IMR-90 (cell line): ENCODE data around the gene ATG7. TPM values are rescaled to one million over a fixed set of nuclear protein-coding genes. Genes with fewer than 3 reads are reported as not detected.
A peak's percentile ranks its signal among the peaks of the same experiment; 100 is the strongest.

Experiments
- ATAC-seq: fragments of 200-7000 bp; cut with Tn5 transposase; 2 replicates; pipeline ENCODE4 v1.9.1; 2020; ENCODE audit warnings: low read depth, mild to moderate bottlenecking, moderate library complexity
- BruUV-seq: library from RNA; stranded (reverse); fragments of 400-500 nt; replicated peaks from 2 replicates; lab custom pipeline; 2021; lab: Mats Ljungman, UMichigan
- CTCF ChIA-PET: fragments of 300-600 bp; formaldehyde crosslinking; extraction: SDS; loops from one replicate; lab custom pipeline; 2021; ENCODE audit warnings: antibody characterized with exemption; lab: Yijun Ruan, JAX
- POLR2A ChIA-PET: fragments of 300-600 bp; sonication (Branson Sonifier 250); formaldehyde crosslinking; loops from one replicate; lab custom pipeline; 2022; ENCODE audit warnings: antibody characterized with exemption; ENCODE audit not compliant: unreplicated experiment; lab: Charles Lee
- DNase-seq: peaks from one replicate; pipeline ENCODE4 v3.0.0; 2013
- H2AFZ ChIP-seq: replicated peaks from 2 replicates; pipeline ENCODE3; 2013; ENCODE audit warnings: low read length, mild to moderate bottlenecking; ENCODE audit not compliant: poor library complexity
- H2AK5ac ChIP-seq: 2 replicates; pipeline ENCODE4 v1.6.1; 2013; ENCODE audit warnings: low read depth, low read length, inconsistent platforms
- H2AK9ac ChIP-seq: replicated peaks from 2 replicates; pipeline ENCODE3; 2013; ENCODE audit warnings: mild to moderate bottlenecking, low read depth, low read length, moderate library complexity; ENCODE audit not compliant: poor library complexity
- H2BK120ac ChIP-seq: 2 replicates; pipeline ENCODE4 v1.6.1; 2013; ENCODE audit warnings: low read depth, low read length, inconsistent platforms
- H2BK15ac ChIP-seq: 3 replicates; pipeline ENCODE4 v1.6.1; 2013; ENCODE audit warnings: low read depth, low read length, inconsistent platforms
- H2BK20ac ChIP-seq: 2 replicates; pipeline ENCODE4 v1.6.1; 2013; ENCODE audit warnings: low read depth, mild to moderate bottlenecking, inconsistent platforms, low read length, moderate library complexity
- H2BK5ac ChIP-seq: 2 replicates; pipeline ENCODE4 v1.6.1; 2013; ENCODE audit warnings: mild to moderate bottlenecking, low read depth, low read length, inconsistent platforms; ENCODE audit not compliant: poor library complexity, severe bottlenecking
- H3K14ac ChIP-seq: replicated peaks from 2 replicates; pipeline ENCODE4 v1.6.1; 2013; ENCODE audit warnings: low read depth, low read length, inconsistent platforms
- H3K18ac ChIP-seq: 2 replicates; pipeline ENCODE4 v1.6.1; 2013; ENCODE audit warnings: low read depth, low read length, control low read depth
- H3K23ac ChIP-seq: 2 replicates; pipeline ENCODE4 v1.6.1; 2013; ENCODE audit warnings: low read depth, low read length, inconsistent platforms
- H3K27ac ChIP-seq: 2 replicates; pipeline ENCODE4 v1.5.1; 2013; ENCODE audit warnings: mild to moderate bottlenecking, control low read depth, low read length; ENCODE audit not compliant: insufficient read depth
- H3K27me3 ChIP-seq: 2 replicates; pipeline ENCODE4 v1.6.1; 2013; ENCODE audit warnings: low read length; ENCODE audit not compliant: control insufficient read depth, insufficient read depth
- H3K36me3 ChIP-seq: 2 replicates; pipeline ENCODE4 v1.6.1; 2013; ENCODE audit warnings: low read length, mixed read lengths; ENCODE audit not compliant: control insufficient read depth, insufficient read depth
- H3K4ac ChIP-seq: 2 replicates; pipeline ENCODE4 v1.6.1; 2013; ENCODE audit warnings: low read depth, low read length, inconsistent platforms
- H3K4me1 ChIP-seq: 2 replicates; pipeline ENCODE4 v1.6.1; 2013; ENCODE audit warnings: low read length, mixed read lengths; ENCODE audit not compliant: control insufficient read depth, insufficient read depth
- H3K4me2 ChIP-seq: 2 replicates; pipeline ENCODE4 v1.6.1; 2013; ENCODE audit warnings: low read depth, mild to moderate bottlenecking, control low read depth, low read length, moderate library complexity
- H3K4me3 ChIP-seq: 2 replicates; pipeline ENCODE4 v1.5.1; 2013; ENCODE audit warnings: low read depth, mild to moderate bottlenecking, control low read depth, low read length, moderate library complexity; ENCODE audit not compliant: insufficient read depth
- H3K56ac ChIP-seq: 2 replicates; pipeline ENCODE4 v1.6.1; 2013; ENCODE audit warnings: low read length, inconsistent platforms; ENCODE audit not compliant: insufficient read depth; ENCODE audit errors: extremely low read depth
- H3K79me1 ChIP-seq, 2 experiments: 2 replicates each; pipeline ENCODE4 v1.6.1; 2013; ENCODE audit warnings: low read length in 2 of 2, inconsistent platforms in 1 of 2, low read depth in 1 of 2
- H3K9ac ChIP-seq: 2 replicates; pipeline ENCODE4 v1.6.1; 2013; ENCODE audit warnings: low read depth, low read length, control low read depth
- H3K9me1 ChIP-seq: 2 replicates; pipeline ENCODE4 v1.6.1; 2013; ENCODE audit warnings: low read length, inconsistent platforms; ENCODE audit not compliant: insufficient read depth
- H3K9me3 ChIP-seq: 2 replicates; pipeline ENCODE4 v1.6.1; 2013; ENCODE audit warnings: low read length; ENCODE audit not compliant: control insufficient read depth, insufficient read depth
- H4K20me1 ChIP-seq: 2 replicates; pipeline ENCODE4 v1.6.1; 2013; ENCODE audit warnings: low read length, inconsistent platforms; ENCODE audit not compliant: insufficient read depth
- H4K5ac ChIP-seq: 2 replicates; pipeline ENCODE4 v1.6.1; 2013; ENCODE audit warnings: mild to moderate bottlenecking, low read depth, low read length, control low read depth
- H4K8ac ChIP-seq, 2 experiments: 2 replicates each; pipeline ENCODE4 v1.6.1; 2013; ENCODE audit warnings: low read depth in 2 of 2, low read length in 2 of 2, control low read depth in 1 of 2, inconsistent platforms in 1 of 2
- H4K91ac ChIP-seq: 2 replicates; pipeline ENCODE4 v1.6.1; 2013; ENCODE audit warnings: low read depth, low read length, inconsistent platforms; ENCODE audit not compliant: insufficient read depth
- CHD1 ChIP-seq: IDR thresholded peaks from 2 replicates; pipeline ENCODE4 v1.6.1; 2012; ENCODE audit warnings: low read depth, low read length, improper control_type of control experiment
- WGBS, 2 experiments: methylation state at CpG; one replicate each; pipeline versions ENCODE4 v1.1.5 to v1.1.7; 2013; ENCODE audit warnings: missing lambda C conversion rate in 2 of 2; ENCODE audit not compliant: insufficient read length in 1 of 2; ENCODE audit errors: extremely low coverage in 2 of 2; 5-methylcytosine and 5-hydroxymethylcytosine counted together
- dilution Hi-C: fragments of 300-500 bp; cut with HindIII; formaldehyde crosslinking; loops from one replicate; pipeline ENCODE4 v1.14.3; 2018; ENCODE audit warnings: low sequenced_read_pairs; ENCODE audit not compliant: unreplicated experiment
- in situ Hi-C: fragments of 300-500 bp; cut with MboI; formaldehyde crosslinking; loops from 3 replicates; pipeline ENCODE4 v1.14.3; 2019; ENCODE audit warnings: low sequenced_read_pairs, inconsistent platforms, mixed read lengths
- intact Hi-C: fragments of 100-400 bp; cut with micrococcal nuclease; formaldehyde crosslinking; loops from 2 replicates; pipeline ENCODE4 v1.10.0; 2022
- polyA plus RNA-seq, 3 experiments: library from polyadenylated mRNA; depleted of rRNA; stranded (reverse); fragments of >200 nt; gene quantifications; 2 replicates each; pipeline ENCODE4 v1.2.3, GENCODE V29; 2012; ENCODE audit warnings: low replicate concordance in 1 of 3
- total RNA-seq: library from RNA; depleted of rRNA; stranded (reverse); fragments of >200 nt; gene quantifications from 2 replicates; pipeline ENCODE4 v1.2.3, GENCODE V29; 2012

The ATG7 gene
- total and polyA plus RNA-seq, 2 of the 4 experiments (the other 2 are of a cell fraction) = 15.6 to 51.4 TPM

- CTCF ChIA-PET = no interaction called here
- H3K4me3 ChIP-seq = no peak overlapping the region
- H3K36me3 ChIP-seq = peaks cover 9% of the 10 kb centered on the region
- H4K5ac ChIP-seq = no peak overlapping the region
- no peak overlapping the region for H2BK20ac ChIP-seq
- no peak overlapping the region for H4K91ac ChIP-seq
- no peak overlapping the region for H3K4me2 ChIP-seq
- BruUV-seq = no TSS peak
- peaks cover 38 to 64% of the 10 kb centered on the region in 2 experiments for H3K79me1 ChIP-seq
- no peak overlapping the region for H3K23ac ChIP-seq
- no peak overlapping the region for H3K56ac ChIP-seq
- H3K27ac ChIP-seq = no peak overlapping the region
- no peak overlapping the region for H3K9ac ChIP-seq
- H3K4me1 ChIP-seq = peaks cover 5% of the 10 kb centered on the region
- 0 out of 2 replicates have a peak, but pooled peaks cover 4% of the 10 kb centered on the region for H4K20me1 ChIP-seq
- H2AFZ ChIP-seq = no peak overlapping the region
- no peak overlapping the region for H2AK5ac ChIP-seq
- no peak for TF ChIP-seq CHD1
- no peak overlapping the region for H2BK15ac ChIP-seq
- intact Hi-C loops = no loop called here
- in situ Hi-C loops = no loop called here
- H3K27me3 ChIP-seq = no peaks in the 10 kb centered on the region
- H3K9me3 ChIP-seq = no peaks in the 10 kb centered on the region
- DNase-seq (peak; percentile 24), ATAC-seq (no peak)
- POLR2A ChIA-PET = no interaction called here
- no peak overlapping the region for H4K8ac ChIP-seq
- WGBS, 2 experiments = no CpG with 5 or more reads among the region's 10 CpGs
- dilution Hi-C loops = no loop called here
- peaks cover 7% of the 10 kb centered on the region for H3K9me1 ChIP-seq
- no peak overlapping the region for H3K14ac ChIP-seq
- no peak overlapping the region for H3K18ac ChIP-seq
- no peak overlapping the region; the same call in 1 of the 2 replicates for H2BK120ac ChIP-seq
- no peak overlapping the region for H2AK9ac ChIP-seq
- no peak overlapping the region; the same call in 1 of the 2 replicates for H3K4ac ChIP-seq
- no peak overlapping the region for H2BK5ac ChIP-seq
Observed at GRCh38 chr3:11250902-11251806, 21.0 kb upstream of the ATG7 start.
